Subcutaneous abdominal adipose tissue (tissue), 5 donors: ENCODE data around the gene PLEKHO2.
A peak's percentile ranks its signal among the peaks of the same experiment; 100 is the strongest.

Source experiments
- H3K27ac ChIP-seq: one replicate; pipeline ENCODE4 v1.7.0; 2013; ENCODE audit warnings: low read depth, mild to moderate bottlenecking, inconsistent platforms, low read length, moderate library complexity
- H3K27me3 ChIP-seq, 5 donors: one replicate each; pipeline ENCODE4 v1.7.0; 2013; ENCODE audit warnings: low read length in 5 of 5, inconsistent platforms in 1 of 5; ENCODE audit not compliant: control insufficient read depth in 5 of 5, insufficient read depth in 4 of 5
- H3K36me3 ChIP-seq, 5 donors: one replicate each; pipeline ENCODE4 v1.7.0; 2013; ENCODE audit warnings: low read length in 5 of 5; ENCODE audit not compliant: control insufficient read depth in 5 of 5, insufficient read depth in 5 of 5
- H3K4me1 ChIP-seq, 5 donors: one replicate each; pipeline ENCODE4 v1.7.0; 2013; ENCODE audit warnings: low read length in 5 of 5, mild to moderate bottlenecking in 3 of 5, moderate library complexity in 1 of 5; ENCODE audit not compliant: control insufficient read depth in 5 of 5, insufficient read depth in 5 of 5
- H3K4me3 ChIP-seq, 5 donors: one replicate each; pipeline ENCODE4 v1.7.0; 2013; ENCODE audit warnings: low read length in 5 of 5, low read depth in 1 of 5
- H3K9ac ChIP-seq, 5 donors: one replicate each; pipeline ENCODE4 v1.7.0; 2013; ENCODE audit warnings: low read length in 5 of 5, mild to moderate bottlenecking in 4 of 5, moderate library complexity in 3 of 5
- H3K9me3 ChIP-seq, 5 donors: one replicate each; pipeline ENCODE4 v1.7.0; 2013; ENCODE audit warnings: low read length in 5 of 5; ENCODE audit not compliant: control insufficient read depth in 5 of 5
- donor health status: healthy.
- donor health status: healthy.
- donor health status: healthy.
- donor health status: healthy.
- donor health status: healthy.

PLEKHO2 gene

DNA sequence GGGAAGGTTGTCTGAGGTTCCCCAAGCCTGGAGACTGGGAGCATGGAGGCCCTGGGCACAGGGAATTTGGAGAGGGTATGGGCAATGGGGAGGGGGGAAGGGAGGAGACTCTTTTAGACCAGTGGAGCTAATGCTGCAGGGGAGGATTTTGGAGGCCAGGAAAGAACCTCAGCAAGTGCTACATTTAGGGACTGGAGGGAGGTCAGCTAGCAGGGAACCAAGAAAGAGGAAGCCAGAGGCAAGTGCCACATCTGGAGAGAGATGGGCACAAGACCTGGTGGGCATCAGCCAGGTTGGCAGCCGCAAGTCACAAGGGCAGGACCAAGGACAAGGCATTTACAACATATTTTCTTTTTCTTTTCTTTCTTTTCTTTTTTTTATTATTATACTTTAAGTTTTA, 20.7 kb downstream of the PLEKHO2 start:
- no peak overlapping the region for H3K9ac ChIP-seq
- no peak overlapping the region for H3K27ac ChIP-seq
- H3K36me3 ChIP-seq: peaks cover 3 to 94% (median 80%) of the 10 kb centered on the region in 5 donors
- H3K4me1 ChIP-seq: peaks cover 4 to 69% (median 46%) of the 10 kb centered on the region in 5 donors
- H3K9me3 ChIP-seq: no peaks in the 10 kb centered on the region
- no peaks in the 10 kb centered on the region for H3K27me3 ChIP-seq
- H3K4me3 ChIP-seq: no peak overlapping the region

GRCh38 chr15:64864068-64864467, 22.4 kb downstream of the PLEKHO2 start:
- Histone ChIP-seq H3K9me3 (no peaks in the 10 kb centered on the region), H3K9ac (peak overlapping the region in 2 of 5 donors; percentile 4 to 45), H3K4me3 (no peak overlapping the region), H3K27ac (peak overlapping the region; percentile 24), H3K4me1 (peaks cover 0 to 56% (median 32%) of the 10 kb centered on the region in 5 donors), H3K36me3 (peaks cover under 1 to 83% (median 77%) of the 10 kb centered on the region in 5 donors), H3K27me3 (no peaks in the 10 kb centered on the region)

- Histone ChIP-seq H3K27me3 (no peaks in the 10 kb centered on the region), H3K4me3 (peak overlapping the region in 1 of 5 donors; percentile 17), H3K27ac (peak overlapping the region; percentile 30), H3K9me3 (no peaks in the 10 kb centered on the region), H3K36me3 (peaks cover 0 to 74% (median 67%) of the 10 kb centered on the region in 5 donors), H3K4me1 (peaks cover 0 to 55% (median 25%) of the 10 kb centered on the region in 5 donors), H3K9ac (no peak overlapping the region)
Measured at GRCh38 chr15:64865126-64865997, 23.6 kb downstream of the PLEKHO2 start.

DNA sequence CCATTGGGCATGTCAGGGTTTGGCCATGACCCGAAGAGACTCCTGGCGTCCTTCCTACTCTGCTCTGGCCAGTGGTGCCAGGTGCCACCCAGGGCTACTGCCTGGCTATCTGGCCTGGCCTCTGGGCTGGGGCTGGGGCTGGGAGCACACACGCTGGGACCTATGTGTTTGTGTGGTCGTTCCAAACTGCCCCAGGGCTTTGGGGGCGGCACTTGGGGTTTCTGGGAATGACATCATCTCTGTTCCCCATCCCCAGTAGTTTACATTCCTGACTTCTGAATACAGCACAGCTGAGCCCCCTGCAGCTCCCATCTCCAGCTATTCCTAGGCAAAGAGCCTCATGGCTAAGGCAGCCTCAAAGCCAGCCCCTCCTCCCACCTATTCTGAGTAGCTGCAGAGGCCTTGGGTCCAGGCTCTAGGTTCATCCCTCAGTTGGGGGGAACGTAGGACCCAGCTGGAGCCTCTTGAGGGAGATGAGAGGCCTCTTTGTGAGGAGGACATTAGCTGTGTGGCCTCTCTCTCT, 24.3 kb downstream of the PLEKHO2 start:
- H3K4me3 ChIP-seq: no peak overlapping the region
- peaks cover 0 to 52% (median 23%) of the 10 kb centered on the region in 5 donors for H3K4me1 ChIP-seq
- no peak overlapping the region for H3K9ac ChIP-seq
- H3K27ac ChIP-seq: peak overlapping the region; percentile 30
- no peaks in the 10 kb centered on the region for H3K9me3 ChIP-seq
- H3K36me3 ChIP-seq: peaks cover 0 to 67% (median 61%) of the 10 kb centered on the region in 5 donors
- H3K27me3 ChIP-seq: no peaks in the 10 kb centered on the region

- Histone ChIP-seq H3K27ac (no peak overlapping the region), H3K4me1 (peaks cover 2 to 60% (median 25%) of the 10 kb centered on the region in 5 donors), H3K4me3 (no peak overlapping the region), H3K27me3 (no peaks in the 10 kb centered on the region), H3K9ac (no peak overlapping the region), H3K9me3 (no peaks in the 10 kb centered on the region), H3K36me3 (peaks cover 0 to 38% (median 36%) of the 10 kb centered on the region in 5 donors)
Measured at GRCh38 chr15:64869501-64869900, 27.8 kb downstream of the PLEKHO2 start.

GRCh38 chr15:64870353-64870752, 28.6 kb downstream of the PLEKHO2 start:
- no peak overlapping the region for H3K9ac ChIP-seq
- no peaks in the 10 kb centered on the region for H3K27me3 ChIP-seq
- H3K36me3 ChIP-seq: peaks cover 0 to 29% (median 27%) of the 10 kb centered on the region in 5 donors
- H3K27ac ChIP-seq: no peak overlapping the region
- H3K4me1 ChIP-seq: peaks cover 2 to 52% (median 21%) of the 10 kb centered on the region in 5 donors
- H3K4me3 ChIP-seq: no peak overlapping the region
- H3K9me3 ChIP-seq: no peaks in the 10 kb centered on the region

- no peak overlapping the region for H3K4me3 ChIP-seq
- no peaks in the 10 kb centered on the region for H3K36me3 ChIP-seq
- H3K9me3 ChIP-seq: no peaks in the 10 kb centered on the region
- peak overlapping the region; percentile 91 for H3K27ac ChIP-seq
- H3K9ac ChIP-seq: no peak overlapping the region
- H3K4me1 ChIP-seq: peaks cover 11 to 55% (median 29%) of the 10 kb centered on the region in 5 donors
- no peaks in the 10 kb centered on the region for H3K27me3 ChIP-seq
Measured at GRCh38 chr15:64875641-64876223, 34.0 kb downstream of the PLEKHO2 start.

DNA sequence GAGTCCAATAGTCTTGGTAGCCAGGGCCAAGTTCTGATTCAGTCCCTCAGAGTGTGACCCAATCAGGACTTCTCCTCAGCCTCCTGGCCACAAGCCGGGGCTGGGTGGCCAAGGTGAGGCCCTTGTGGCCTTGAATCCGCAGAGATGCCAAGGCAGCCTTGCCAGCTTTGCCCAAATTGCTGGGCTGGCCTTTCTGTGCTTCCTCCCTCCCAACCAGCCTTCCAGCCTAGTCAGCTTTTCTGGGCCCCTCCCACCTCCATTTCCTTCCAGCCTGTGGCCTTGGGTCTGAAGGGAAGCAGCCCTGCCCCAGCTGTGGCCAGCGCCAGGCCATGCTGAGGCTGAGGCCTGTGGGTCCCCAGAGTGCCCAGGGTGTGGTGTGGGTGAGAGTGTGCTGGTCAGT, 35.7 kb downstream of the PLEKHO2 start:
- H3K4me1 ChIP-seq: peaks cover 15 to 64% (median 46%) of the 10 kb centered on the region in 5 donors
- H3K9me3 ChIP-seq: no peaks in the 10 kb centered on the region
- peak overlapping the region in 4 of 5 donors; percentile 10 to 63 (median 60) for H3K9ac ChIP-seq
- no peaks in the 10 kb centered on the region for H3K36me3 ChIP-seq
- H3K27me3 ChIP-seq: no peaks in the 10 kb centered on the region
- peak overlapping the region; percentile 91 for H3K27ac ChIP-seq
- H3K4me3 ChIP-seq: no peak overlapping the region

GRCh38 chr15:64878705-64879104, 37.0 kb downstream of the PLEKHO2 start:
- peak overlapping the region in 3 of 5 donors; percentile 6 to 63 (median 62) for H3K9ac ChIP-seq
- no peak overlapping the region for H3K4me3 ChIP-seq
- H3K9me3 ChIP-seq: no peaks in the 10 kb centered on the region
- H3K4me1 ChIP-seq: peaks cover 18 to 67% (median 47%) of the 10 kb centered on the region in 5 donors
- peak overlapping the region; percentile 91 for H3K27ac ChIP-seq
- no peaks in the 10 kb centered on the region for H3K27me3 ChIP-seq
- no peaks in the 10 kb centered on the region for H3K36me3 ChIP-seq
